A549 treated with AZD9567 at 1 μM for 4 hours (cell line): Measurements from ENCODE around the gene SEC14L3. TPM values are rescaled to one million over a fixed set of nuclear protein-coding genes. Genes with fewer than 3 reads are reported as not detected.

Source experiments
- total RNA-seq: library from RNA; stranded (reverse); fragments of 200-300 nt; extraction: Qiagen RNA extraction; gene quantifications from 5 replicates; pipeline ENCODE4 v1.2.3, GENCODE V29; 2022; ENCODE audit not compliant: insufficient read depth

Gene SEC14L3
- total RNA-seq = not detected in 5 replicates

GRCh38 chr22:30471616-30472318 lies at the start of gene SEC14L3:
Gene SEC14L3, minus strand, starts transcription at chr22:30472017. Its CDS starts 59 bp downstream, at chr22:30471958.

GRCh38 chr22:30425616-30426387 lies 46.0 kb downstream of the SEC14L3 start, which contains the start of gene MTFP1:
Gene MTFP1, plus strand, starts transcription at chr22:30425768. Its CDS starts 112 bp downstream, at chr22:30425880.

Other genes starting within 250 kb of the SEC14L3 start
- gene LIF, start 225.3 kb downstream of the SEC14L3 start, total RNA-seq = 14.1 to 30.4 TPM (median 28.0 TPM) in 5 replicates
- 0.07 TPM in 1 of 5 replicates, not detected in the others for gene OSM, start 205.2 kb downstream of the SEC14L3 start, total RNA-seq
- gene CASTOR1, start 182.5 kb downstream of the SEC14L3 start, total RNA-seq = 6.5 to 11.9 TPM (median 6.8 TPM) in 5 replicates
- 9.9 to 14.7 TPM (median 11.0 TPM) in 5 replicates for gene TBC1D10A, start 145.1 kb downstream of the SEC14L3 start, total RNA-seq
- 50.9 to 68.2 TPM (median 61.9 TPM) in 5 replicates for gene SF3A1, start 115.1 kb downstream of the SEC14L3 start, total RNA-seq
- 3.1 to 3.6 TPM (median 3.3 TPM) in 5 replicates for gene CCDC157, start 115.0 kb downstream of the SEC14L3 start, total RNA-seq
- 10.8 to 23.2 TPM (median 21.5 TPM) in 5 replicates for gene RNF215, start 84.6 kb downstream of the SEC14L3 start, total RNA-seq
- gene SEC14L2, start 75.0 kb downstream of the SEC14L3 start, total RNA-seq = 52.2 to 94.4 TPM (median 77.1 TPM) in 5 replicates
- 64.8 to 68.9 TPM (median 67.0 TPM) in 5 replicates for gene MTFP1, start 46.2 kb downstream of the SEC14L3 start, total RNA-seq
- 4.9 to 6.1 TPM (median 5.5 TPM) in 5 replicates for gene SEC14L4, start 33.7 kb upstream of the SEC14L3 start, total RNA-seq
- gene SEC14L6, start 74.7 kb upstream of the SEC14L3 start, total RNA-seq = not detected in 5 replicates
- 6.2 to 8.1 TPM (median 7.0 TPM) in 5 replicates for gene GAL3ST1, start 102.6 kb upstream of the SEC14L3 start, total RNA-seq
- 100 to 140 TPM (median 106 TPM) in 5 replicates for gene PES1, start 119.9 kb upstream of the SEC14L3 start, total RNA-seq
- gene TCN2, start 135.2 kb upstream of the SEC14L3 start, total RNA-seq = 4.1 to 5.1 TPM (median 4.5 TPM) in 5 replicates
- gene SLC35E4, start 163.8 kb upstream of the SEC14L3 start, total RNA-seq = 5.3 to 7.7 TPM (median 7.1 TPM) in 5 replicates
- 4.5 to 7.7 TPM (median 5.3 TPM) in 5 replicates for gene DUSP18, start 195.9 kb upstream of the SEC14L3 start, total RNA-seq
- gene OSBP2, start 222.9 kb upstream of the SEC14L3 start, total RNA-seq = 5.3 to 9.5 TPM (median 8.5 TPM) in 5 replicates